SK-N-MC (cell line): Measurements from ENCODE around the gene TMEM219.

Experiments used
- EZH2 ChIP-seq: fragments of 200-600 bp; sonication (generic); IDR thresholded peaks from one replicate; pipeline ENCODE4 v1.6.1; 2017; ENCODE audit warnings: antibody characterized with exemption
- FOXP2 ChIP-seq: optimal IDR thresholded peaks from 2 replicates; pipeline ENCODE3; 2011; ENCODE audit warnings: mild to moderate bottlenecking, moderate library complexity; ENCODE audit not compliant: insufficient read depth; ENCODE audit errors: extremely low read length, control extremely low read depth
- POLR2AphosphoS5 ChIP-seq: IDR thresholded peaks from 2 replicates; pipeline ENCODE4 v1.6.1; 2012; ENCODE audit warnings: mild to moderate bottlenecking, low read depth, low read length, borderline replicate concordance

DNA sequence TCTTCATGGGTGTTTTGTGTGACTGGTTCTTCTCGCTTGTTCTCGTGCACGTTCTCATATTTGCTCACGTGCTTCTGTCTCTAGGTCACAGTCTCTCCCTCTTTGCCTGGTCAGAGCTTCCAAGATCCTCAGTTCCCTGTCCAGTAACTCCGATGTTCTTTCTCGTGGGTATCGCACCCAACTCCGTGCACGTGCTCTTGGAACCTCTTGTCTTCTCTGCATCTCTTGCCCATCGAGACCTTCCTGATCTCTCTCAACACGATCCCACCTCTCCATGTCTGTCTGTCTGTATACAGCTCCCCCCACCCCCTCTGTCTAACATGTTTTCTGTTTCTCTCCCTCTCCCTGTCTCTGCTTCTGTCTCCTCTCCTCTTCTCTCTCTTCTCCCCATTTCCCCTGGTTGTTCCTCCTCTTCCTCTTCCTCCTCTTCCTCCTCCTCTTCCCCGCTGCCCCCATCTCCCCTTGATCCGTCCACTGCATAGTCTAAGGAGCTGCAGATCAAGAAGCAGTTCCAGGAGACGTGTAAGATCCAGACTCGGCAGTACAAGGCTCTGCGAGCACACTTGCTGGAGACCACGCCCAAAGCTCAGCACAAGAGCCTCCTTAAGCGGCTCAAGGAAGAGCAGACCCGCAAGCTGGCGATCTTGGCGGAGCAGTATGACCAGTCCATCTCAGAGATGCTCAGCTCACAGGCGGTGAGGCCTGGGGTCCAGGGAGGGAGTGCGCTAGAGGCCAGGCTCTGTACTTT is 27.4 kb downstream of the TMEM219 start:
- no peak; the same call in 1 of the 2 replicates for TF ChIP-seq POLR2AphosphoS5
- no peak for TF ChIP-seq EZH2
- no peak for TF ChIP-seq FOXP2
